Osteocyte (in vitro differentiated cells): ENCODE data around the gene FGF2. TPM values are rescaled to one million over a fixed set of nuclear protein-coding genes. Genes with fewer than 3 reads are reported as not detected.
"Not testable (repeated sequence)": the region's sequence is repeated elsewhere in the genome, so short reads cannot be mapped to it uniquely, and the experiment has no call there.

ENCODE experiments used
- DNase-seq: peaks from one replicate; pipeline ENCODE4 v3.0.0; 2021; ENCODE audit warnings: mixed read lengths; ENCODE audit not compliant: unreplicated experiment; ENCODE audit errors: extremely low spot score
- H3K27ac Mint-ChIP-seq: one replicate; pipeline ENCODE4 v1.8.0; 2021; ENCODE audit warnings: mild to moderate bottlenecking, mixed read lengths; ENCODE audit not compliant: unreplicated experiment
- H3K27me3 Mint-ChIP-seq: one replicate; pipeline ENCODE4 v1.8.0; 2021; ENCODE audit warnings: mixed read lengths; ENCODE audit not compliant: unreplicated experiment
- H3K36me3 Mint-ChIP-seq: one replicate; pipeline ENCODE4 v1.8.0; 2021; ENCODE audit warnings: mixed read lengths; ENCODE audit not compliant: unreplicated experiment
- H3K4me1 Mint-ChIP-seq: one replicate; pipeline ENCODE4 v1.8.0; 2021; ENCODE audit warnings: mixed read lengths; ENCODE audit not compliant: unreplicated experiment
- H3K4me3 Mint-ChIP-seq: one replicate; pipeline ENCODE4 v1.8.0; 2021; ENCODE audit warnings: mild to moderate bottlenecking, moderate library complexity, mixed read lengths; ENCODE audit not compliant: unreplicated experiment
- H3K9me3 Mint-ChIP-seq: one replicate; pipeline ENCODE4 v1.8.0; 2021; ENCODE audit warnings: mixed read lengths; ENCODE audit not compliant: unreplicated experiment
- total RNA-seq: library from RNA; stranded (reverse); gene quantifications from 2 replicates; pipeline ENCODE4 v1.2.1, GENCODE V29; 2021
- TF ChIP-seq, protein P1 (sequence below): fragments of 200-600 bp; sonication (generic); IDR thresholded peaks from 2 replicates; pipeline ENCODE4 v1.5.0; 2021; ENCODE audit warnings: antibody characterized with exemption, mild to moderate bottlenecking, moderate library complexity

The FGF2 gene
- total RNA-seq, 1 donor from 2014 or later: 29.2 TPM

- Mint-ChIP-seq H3K4me1 (peaks cover 20% of the 10 kb centered on the region), H3K27me3 (no peaks in the 10 kb centered on the region), H3K27ac (peak overlapping the region; percentile 4), H3K36me3 (peaks cover 4% of the 10 kb centered on the region), H3K9me3 (no peaks in the 10 kb centered on the region), H3K4me3 (no peak overlapping the region)
- no peak for DNase-seq
- TF ChIP-seq, protein P1, sequence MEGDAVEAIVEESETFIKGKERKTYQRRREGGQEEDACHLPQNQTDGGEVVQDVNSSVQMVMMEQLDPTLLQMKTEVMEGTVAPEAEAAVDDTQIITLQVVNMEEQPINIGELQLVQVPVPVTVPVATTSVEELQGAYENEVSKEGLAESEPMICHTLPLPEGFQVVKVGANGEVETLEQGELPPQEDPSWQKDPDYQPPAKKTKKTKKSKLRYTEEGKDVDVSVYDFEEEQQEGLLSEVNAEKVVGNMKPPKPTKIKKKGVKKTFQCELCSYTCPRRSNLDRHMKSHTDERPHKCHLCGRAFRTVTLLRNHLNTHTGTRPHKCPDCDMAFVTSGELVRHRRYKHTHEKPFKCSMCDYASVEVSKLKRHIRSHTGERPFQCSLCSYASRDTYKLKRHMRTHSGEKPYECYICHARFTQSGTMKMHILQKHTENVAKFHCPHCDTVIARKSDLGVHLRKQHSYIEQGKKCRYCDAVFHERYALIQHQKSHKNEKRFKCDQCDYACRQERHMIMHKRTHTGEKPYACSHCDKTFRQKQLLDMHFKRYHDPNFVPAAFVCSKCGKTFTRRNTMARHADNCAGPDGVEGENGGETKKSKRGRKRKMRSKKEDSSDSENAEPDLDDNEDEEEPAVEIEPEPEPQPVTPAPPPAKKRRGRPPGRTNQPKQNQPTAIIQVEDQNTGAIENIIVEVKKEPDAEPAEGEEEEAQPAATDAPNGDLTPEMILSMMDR: no peak
Observed at GRCh38 chr4:122865425-122865824, 38.8 kb downstream of the FGF2 start.

GRCh38 chr4:122868235-122868634 lies 41.6 kb downstream of the FGF2 start:
- H3K36me3 Mint-ChIP-seq: peaks cover 21% of the 10 kb centered on the region
- H3K4me1 Mint-ChIP-seq: peaks cover 21% of the 10 kb centered on the region

DNA sequence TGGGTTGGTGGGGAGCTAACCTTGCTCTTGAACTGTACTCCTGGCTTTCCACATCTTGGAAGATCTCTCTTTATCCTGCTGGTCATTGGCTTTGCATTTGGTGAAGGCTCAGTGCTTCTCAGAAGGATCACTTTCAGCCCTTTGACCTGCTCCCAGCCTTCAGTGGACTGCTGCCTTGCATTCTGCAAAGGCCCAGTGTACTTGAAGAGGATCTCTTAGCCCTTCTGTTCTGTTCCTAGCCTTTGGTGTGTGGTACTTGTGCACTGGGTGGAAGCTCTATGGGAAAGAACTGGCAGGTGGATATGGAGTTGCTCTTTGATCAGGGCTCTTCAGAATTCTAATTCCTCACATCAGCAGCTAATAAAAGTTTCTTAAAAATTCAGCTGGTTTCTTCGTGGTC lies 46.5 kb downstream of the FGF2 start:
- Mint-ChIP-seq H3K27me3 (no peaks in the 10 kb centered on the region), H3K4me3 (peak overlapping the region; percentile 8), H3K9me3 (peaks cover 17% of the 10 kb centered on the region), H3K27ac (peak overlapping the region; percentile 89), H3K36me3 (peaks cover 27% of the 10 kb centered on the region), H3K4me1 (peaks cover 40% of the 10 kb centered on the region)
- TF ChIP-seq, protein P1: no peak
- DNase-seq: no peak

More at GRCh38 chr4:122868235-122868634, 41.6 kb downstream of the FGF2 start:
- not testable (repeated sequence) for H3K27ac Mint-ChIP-seq, H3K4me3 Mint-ChIP-seq, H3K27me3 Mint-ChIP-seq, DNase-seq
- peaks cover 17% of the 10 kb centered on the region for H3K9me3 Mint-ChIP-seq

GRCh38 chr4:122873821-122874593 lies 47.4 kb downstream of the FGF2 start:
- DNase-seq: no peak
- Mint-ChIP-seq H3K9me3 (peaks cover 17% of the 10 kb centered on the region), H3K4me1 (peaks cover 48% of the 10 kb centered on the region), H3K36me3 (peaks cover 32% of the 10 kb centered on the region), H3K27me3 (no peaks in the 10 kb centered on the region), H3K27ac (peak overlapping the region; percentile 89), H3K4me3 (no peak overlapping the region)
- TF ChIP-seq, protein P1: no peak

DNA sequence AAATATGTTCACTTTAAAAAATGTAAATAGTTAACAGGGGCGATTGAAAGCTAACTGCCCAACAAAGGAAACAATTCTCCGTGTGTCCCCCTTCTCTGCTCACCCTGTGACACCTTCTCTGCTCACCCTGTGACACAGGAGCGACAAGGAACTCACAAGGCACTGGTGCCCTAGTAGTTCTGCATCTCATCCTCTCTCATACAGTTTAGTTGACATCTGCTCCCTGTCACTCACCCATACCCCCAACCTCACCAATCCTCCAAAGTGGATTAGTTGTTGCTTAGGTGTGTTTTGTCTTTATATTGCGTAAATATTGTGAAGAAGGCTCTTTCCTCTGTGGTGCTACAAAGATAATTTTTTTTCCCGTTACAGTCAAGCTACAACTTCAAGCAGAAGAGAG lies 49.3 kb downstream of the FGF2 start:
- H3K27me3 Mint-ChIP-seq: no peaks in the 10 kb centered on the region
- no peak for DNase-seq
- TF ChIP-seq, protein P1: no peak
- H3K4me1 Mint-ChIP-seq: peaks cover 50% of the 10 kb centered on the region
- H3K4me3 Mint-ChIP-seq: no peak overlapping the region
- H3K9me3 Mint-ChIP-seq: peaks cover 16% of the 10 kb centered on the region
- peak overlapping the region; percentile 69 for H3K27ac Mint-ChIP-seq
- peaks cover 41% of the 10 kb centered on the region for H3K36me3 Mint-ChIP-seq
